ENCODE results near the gene GRID2.

DNA sequence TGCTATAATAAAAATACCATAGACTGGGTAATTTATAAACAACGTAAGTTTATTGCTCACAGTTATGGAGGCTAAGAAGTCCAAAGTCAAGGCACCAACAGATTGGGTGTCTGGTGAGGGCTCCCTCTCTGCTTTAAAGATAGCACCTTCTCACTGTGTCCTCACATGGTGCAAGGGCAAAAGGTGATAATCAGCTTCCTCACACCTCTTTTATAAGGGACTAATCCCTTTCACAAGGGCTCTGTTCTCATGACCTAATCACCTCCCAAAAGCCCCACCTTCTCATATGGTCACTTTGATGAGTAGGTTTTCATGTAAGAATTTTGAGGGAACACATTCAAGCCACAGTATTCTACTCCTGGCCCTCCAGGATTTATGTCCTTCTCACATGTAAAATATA, 883.1 kb downstream of the GRID2 start:
- TF ChIP-seq MAX (IDR thresholded peaks at IDR 0.05; ENCODE audit: low read depth): no peak
- TF ChIP-seq SMC3 (IDR thresholded peaks at IDR 0.05; ENCODE audit: low read depth, low read length): no peak
- no peak for TF ChIP-seq POLR2AphosphoS5 (IDR thresholded peaks at IDR 0.05; ENCODE audit: low read depth, low read length)
- TF ChIP-seq MXI1 (IDR thresholded peaks at IDR 0.05; ENCODE audit: low read depth, low read length): no peak
- no peak for TF ChIP-seq JUND (IDR thresholded peaks at IDR 0.05)
- no peak for TF ChIP-seq EZH2phosphoT487 (IDR thresholded peaks at IDR 0.05; ENCODE audit: borderline replicate concordance, low read depth)
- TF ChIP-seq, protein P1, sequence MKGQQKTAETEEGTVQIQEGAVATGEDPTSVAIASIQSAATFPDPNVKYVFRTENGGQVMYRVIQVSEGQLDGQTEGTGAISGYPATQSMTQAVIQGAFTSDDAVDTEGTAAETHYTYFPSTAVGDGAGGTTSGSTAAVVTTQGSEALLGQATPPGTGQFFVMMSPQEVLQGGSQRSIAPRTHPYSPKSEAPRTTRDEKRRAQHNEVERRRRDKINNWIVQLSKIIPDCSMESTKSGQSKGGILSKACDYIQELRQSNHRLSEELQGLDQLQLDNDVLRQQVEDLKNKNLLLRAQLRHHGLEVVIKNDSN (IDR thresholded peaks at IDR 0.05; ENCODE audit: borderline replicate concordance, low read depth): no peak
- no peak for TF ChIP-seq FOXM1 (IDR thresholded peaks at IDR 0.05; ENCODE audit: low read depth)
- TF ChIP-seq CTCF (IDR thresholded peaks at IDR 0.05): no peak
- no peak for TF ChIP-seq GABPA (IDR thresholded peaks at IDR 0.05; ENCODE audit: low read depth)

Measured in SK-N-SH (cell line).